A673 (cell line): Measurements from ENCODE around the gene CDH4.

ENCODE experiments used
- CTCF ChIP-seq: fragments of 300-800, 200-600 bp; sonication (generic); conservative IDR thresholded peaks from 2 replicates; pipeline ENCODE4 v1.5.1; 2017; ENCODE audit warnings: low read depth, mild to moderate bottlenecking, antibody characterized with exemption, low read length, moderate library complexity, mixed read lengths
- EZH2 ChIP-seq: fragments of 200-600 bp; sonication (generic); IDR thresholded peaks from 2 replicates; pipeline ENCODE4 v1.6.1; 2017; ENCODE audit warnings: borderline replicate concordance, low read depth, mild to moderate bottlenecking, mixed read lengths, antibody characterized with exemption, low read length; ENCODE audit not compliant: poor library complexity, severe bottlenecking

GRCh38 chr20:61976263-61976643 lies 724.2 kb downstream of the CDH4 start:
- TF ChIP-seq CTCF (no peak), EZH2 (no peak)
